ENCODE results near the gene KCNJ14. TPM values are rescaled to one million over a fixed set of nuclear protein-coding genes. Genes with fewer than 3 reads are reported as not detected.

The KCNJ14 gene
- total and polyA plus RNA-seq, 2 of the 4 experiments (the other 2 are of a cell fraction): 0.18 to 0.39 TPM

- peaks cover 12% of the 10 kb centered on the region for H3K4me1 ChIP-seq (ENCODE audit: control insufficient read depth, insufficient read depth, low read length)
- H2BK15ac ChIP-seq (ENCODE audit: low read depth, low read length): no peak overlapping the region
- H2BK20ac ChIP-seq (ENCODE audit: low read depth, low read length): no peak overlapping the region
- no peak overlapping the region for H3K4me2 ChIP-seq (ENCODE audit: low read depth, low read length)
- H3K23ac ChIP-seq (ENCODE audit: low read depth, low read length): no peak overlapping the region
- peak overlapping the region; percentile 91 for H2AK9ac ChIP-seq (replicated peaks; ENCODE audit: low read depth, low read length, poor library complexity)
- H3K27ac ChIP-seq (ENCODE audit: insufficient read depth, low read length): no peak overlapping the region
- no peak overlapping the region for H2BK5ac ChIP-seq (ENCODE audit: low read depth, low read length, poor library complexity, severe bottlenecking)
- peaks cover 14% of the 10 kb centered on the region for H3K9me1 ChIP-seq (ENCODE audit: insufficient read depth, low read length)
- no TSS peak for BruUV-seq (replicated peaks)
- no peak overlapping the region; a peak in 1 of 4 replicates for H4K8ac ChIP-seq (ENCODE audit: low read depth in 2 of 2, low read length in 2 of 2)
- no peaks in the 10 kb centered on the region for H3K9me3 ChIP-seq (ENCODE audit: control insufficient read depth, insufficient read depth, low read length)
- peaks cover 0 to 11% of the 10 kb centered on the region in 2 experiments; a peak in 1 of 4 replicates for H3K79me1 ChIP-seq (ENCODE audit: low read depth in 1 of 2, low read length in 2 of 2)
- in situ Hi-C loops (cut with MboI; ENCODE audit: low sequenced_read_pairs): no loop called here
- no peak overlapping the region for H3K4me3 ChIP-seq (ENCODE audit: insufficient read depth, low read depth, low read length)
- H2AFZ ChIP-seq (replicated peaks; ENCODE audit: low read length, poor library complexity): peak overlapping the region; percentile 39
- WGBS, 2 experiments (ENCODE audit: extremely low coverage in 2 of 2, insufficient read length in 1 of 2): 6% methylated on average over 11 of the region's 19 CpGs; no CpG with 5 or more reads in 1 of the 2 experiments
- ChIA-PET POLR2A (ENCODE audit: unreplicated experiment) (interaction anchor here (0.6 kb wide), 1 partner anchor 155 kb away, joined by 5 read pairs; no protein-coding TSS in a partner anchor), CTCF (interaction anchor here (0.8 to 4.4 kb wide), 10 partner anchors 9 to 127 kb away, joined by 3 to 35 read pairs (median 4); no protein-coding TSS in a partner anchor)
- H4K5ac ChIP-seq (ENCODE audit: low read depth, low read length): no peak overlapping the region
- no peaks in the 10 kb centered on the region; the same call in 1 of the 2 replicates for H3K27me3 ChIP-seq (ENCODE audit: control insufficient read depth, insufficient read depth, low read length)
- H4K91ac ChIP-seq (ENCODE audit: insufficient read depth, low read depth, low read length): no peak overlapping the region
- ATAC-seq (ENCODE audit: low read depth) (peak; percentile 18; the same call in 1 of the 2 replicates), DNase-seq (peak; percentile 39)
- dilution Hi-C loops (cut with HindIII; ENCODE audit: low sequenced_read_pairs, unreplicated experiment): no loop called here
- H3K56ac ChIP-seq (ENCODE audit: extremely low read depth, insufficient read depth, low read length): no peak overlapping the region
- intact Hi-C loops (cut with micrococcal nuclease): loop anchor here (1.0 kb wide), 1 partner anchor 95 kb away; no protein-coding TSS in a partner anchor
- no peak overlapping the region for H3K14ac ChIP-seq (replicated peaks; ENCODE audit: low read depth, low read length)
- H3K4ac ChIP-seq (ENCODE audit: low read depth, low read length): no peak overlapping the region
- no peak overlapping the region for H3K9ac ChIP-seq (ENCODE audit: low read depth, low read length)
- H3K36me3 ChIP-seq (ENCODE audit: control insufficient read depth, insufficient read depth, low read length): no peaks in the 10 kb centered on the region
- peak; percentile 78 for TF ChIP-seq CTCF (conservative IDR thresholded peaks at IDR 0.05; ENCODE audit: low read depth, low read length)
- peak; percentile 66 for TF ChIP-seq RAD21 (IDR thresholded peaks at IDR 0.05; ENCODE audit: low read length)
- TF ChIP-seq SMC3 (IDR thresholded peaks at IDR 0.05; ENCODE audit: low read depth, low read length): peak; percentile 59
- peak; percentile 10; the same call in 1 of the 2 replicates for TF ChIP-seq BHLHE40 (IDR thresholded peaks at IDR 0.05; ENCODE audit: low read depth, low read length)
- no peak for TF ChIP-seq MXI1 (IDR thresholded peaks at IDR 0.05; ENCODE audit: borderline replicate concordance, low read depth, low read length)
- no peak overlapping the region for H3K18ac ChIP-seq (ENCODE audit: low read depth, low read length)
- no peaks in the 10 kb centered on the region for H4K20me1 ChIP-seq (ENCODE audit: insufficient read depth, low read length)
- 0 out of 2 replicates have a peak overlapping the region, but pooled peaks have one; percentile 29 for H2AK5ac ChIP-seq (ENCODE audit: low read depth, low read length)
- H2BK120ac ChIP-seq (ENCODE audit: low read depth, low read length): no peak overlapping the region
Measured at GRCh38 chr19:48489608-48490216, 34.3 kb downstream of the KCNJ14 start.

All from IMR-90 (cell line).